Stimulated activated CD4-positive, alpha-beta T cell treated with anti-CD3 and anti-CD28 coated beads, Interleukin-4, amount 100 ng/mL, for 1 hour (primary cell): ENCODE results near the gene ZNF414.
"Not testable (repeated sequence)": the region's sequence is repeated elsewhere in the genome, so short reads cannot be mapped to it uniquely, and the experiment has no call there.

Experiments used
- DNase-seq: peaks from one replicate; pipeline ENCODE4 v3.0.0-alpha.2; 2020

Gene ZNF414

GRCh38 chr19:8513687-8514504 lies at the start of gene ZNF414:
Gene ZNF414, minus strand, starts transcription at chr19:8514167. Its CDS starts 121 bp downstream, at chr19:8514046.
- peak; percentile 99 for DNase-seq

- DNase-seq, result no peak
Measured at GRCh38 chr19:8561075-8561764, 47.3 kb upstream of the ZNF414 start.

GRCh38 chr19:8558325-8558724 lies 44.4 kb upstream of the ZNF414 start:
- no peak for DNase-seq

GRCh38 chr19:8557642-8558238 lies 43.8 kb upstream of the ZNF414 start:
- DNase-seq, result no peak

- not testable (repeated sequence) for DNase-seq
Measured at GRCh38 chr19:8553729-8554128, 39.8 kb upstream of the ZNF414 start.

GRCh38 chr19:8552810-8553209 lies 38.8 kb upstream of the ZNF414 start:
- DNase-seq, result no peak

GRCh38 chr19:8550070-8550469 lies 36.1 kb upstream of the ZNF414 start:
- DNase-seq, result no peak

- DNase-seq, result no peak
Measured at GRCh38 chr19:8545743-8546142, 31.8 kb upstream of the ZNF414 start.

GRCh38 chr19:8544168-8544567 lies 30.2 kb upstream of the ZNF414 start:
- no peak for DNase-seq

- DNase-seq, result no peak
Measured at GRCh38 chr19:8539621-8540149, 25.7 kb upstream of the ZNF414 start.

GRCh38 chr19:8537099-8537498 lies 23.1 kb upstream of the ZNF414 start:
- no peak for DNase-seq

GRCh38 chr19:8536282-8536681 lies 22.3 kb upstream of the ZNF414 start:
- no peak for DNase-seq

GRCh38 chr19:8532225-8532624 lies 18.3 kb upstream of the ZNF414 start:
- no peak for DNase-seq

GRCh38 chr19:8531470-8531869 lies 17.5 kb upstream of the ZNF414 start:
- DNase-seq, result no peak

- no peak for DNase-seq
Measured at GRCh38 chr19:8530061-8530679, 16.2 kb upstream of the ZNF414 start.

GRCh38 chr19:8529369-8530006 lies 15.5 kb upstream of the ZNF414 start:
- DNase-seq, result no peak

GRCh38 chr19:8528500-8528899 lies 14.5 kb upstream of the ZNF414 start:
- DNase-seq, result no peak

- no peak for DNase-seq
Measured at GRCh38 chr19:8526345-8527091, 12.6 kb upstream of the ZNF414 start.

- no peak for DNase-seq
Measured at GRCh38 chr19:8525401-8525684, 11.4 kb upstream of the ZNF414 start.

GRCh38 chr19:8519388-8519787 lies 5.4 kb upstream of the ZNF414 start:
- no peak for DNase-seq

- no peak for DNase-seq
Measured at GRCh38 chr19:8518536-8518935, 4.6 kb upstream of the ZNF414 start.
